GM21381 (cell line): ENCODE measurements around the gene GFOD1.
"Not testable (repeated sequence)": the region's sequence is repeated elsewhere in the genome, so short reads cannot be mapped to it uniquely, and the experiment has no call there.

Experiments used
- ATAC-seq: cut with Tn5 transposase; IDR thresholded peaks from one replicate; pipeline ENCODE4 v1.9.1; 2021; ENCODE audit warnings: mild to moderate bottlenecking, moderate library complexity; ENCODE audit not compliant: unreplicated experiment

The GFOD1 gene

GRCh38 chr6:13331516-13332348 lies 155.7 kb downstream of the GFOD1 start:
- no peak for ATAC-seq

GRCh38 chr6:13328875-13329183 lies 158.6 kb downstream of the GFOD1 start:
- no peak for ATAC-seq

- peak; percentile 93 for ATAC-seq
These were observed 159.1 kb downstream of the GFOD1 start, which contains the start of gene TBC1D7 for GRCh38 chr6:13328076-13328874. TSS of gene TBC1D7 (minus strand) at chr6:13328537. CDS start at chr6:13326898, 1,639 bp downstream.

GRCh38 chr6:13327691-13328075 lies 159.7 kb downstream of the GFOD1 start:
- ATAC-seq: no peak

- not testable (repeated sequence) for ATAC-seq
These were observed 161.3 kb downstream of the GFOD1 start for GRCh38 chr6:13326031-13326586.

GRCh38 chr6:13319891-13320564 lies 167.4 kb downstream of the GFOD1 start:
- no peak for ATAC-seq

- no peak for ATAC-seq
These were observed 168.6 kb downstream of the GFOD1 start for GRCh38 chr6:13318821-13319220.

GRCh38 chr6:13315896-13316295 lies 171.5 kb downstream of the GFOD1 start:
- ATAC-seq: no peak

GRCh38 chr6:13314806-13315205 lies 172.6 kb downstream of the GFOD1 start:
- no peak for ATAC-seq

GRCh38 chr6:13311155-13311554 lies 176.2 kb downstream of the GFOD1 start:
- ATAC-seq: no peak

- ATAC-seq: no peak
These were observed 179.1 kb downstream of the GFOD1 start for GRCh38 chr6:13308332-13308731.
